Panc1 (cell line): ENCODE measurements around the gene RHBDF1.

ENCODE experiments used
- POLR2AphosphoS5 ChIP-seq: IDR thresholded peaks from 2 replicates; pipeline ENCODE4 v1.6.1; 2012; ENCODE audit warnings: mild to moderate bottlenecking, low read depth, low read length, moderate library complexity
- TF ChIP-seq, protein P1 (sequence below): fragments of 450-650 bp; IDR thresholded peaks from 2 replicates; pipeline ENCODE4 v1.5.1; 2017; ENCODE audit warnings: mild to moderate bottlenecking
- TF ChIP-seq, protein P2 (sequence below), 2 experiments: IDR thresholded peaks; 2 replicates each; pipeline ENCODE4 v1.6.1; 2011 to 2012; ENCODE audit warnings: low read depth in 2 of 2, control low read depth in 1 of 2, low read length in 1 of 2, mild to moderate bottlenecking in 1 of 2, moderate library complexity in 1 of 2; ENCODE audit not compliant: insufficient read depth in 1 of 2

DNA sequence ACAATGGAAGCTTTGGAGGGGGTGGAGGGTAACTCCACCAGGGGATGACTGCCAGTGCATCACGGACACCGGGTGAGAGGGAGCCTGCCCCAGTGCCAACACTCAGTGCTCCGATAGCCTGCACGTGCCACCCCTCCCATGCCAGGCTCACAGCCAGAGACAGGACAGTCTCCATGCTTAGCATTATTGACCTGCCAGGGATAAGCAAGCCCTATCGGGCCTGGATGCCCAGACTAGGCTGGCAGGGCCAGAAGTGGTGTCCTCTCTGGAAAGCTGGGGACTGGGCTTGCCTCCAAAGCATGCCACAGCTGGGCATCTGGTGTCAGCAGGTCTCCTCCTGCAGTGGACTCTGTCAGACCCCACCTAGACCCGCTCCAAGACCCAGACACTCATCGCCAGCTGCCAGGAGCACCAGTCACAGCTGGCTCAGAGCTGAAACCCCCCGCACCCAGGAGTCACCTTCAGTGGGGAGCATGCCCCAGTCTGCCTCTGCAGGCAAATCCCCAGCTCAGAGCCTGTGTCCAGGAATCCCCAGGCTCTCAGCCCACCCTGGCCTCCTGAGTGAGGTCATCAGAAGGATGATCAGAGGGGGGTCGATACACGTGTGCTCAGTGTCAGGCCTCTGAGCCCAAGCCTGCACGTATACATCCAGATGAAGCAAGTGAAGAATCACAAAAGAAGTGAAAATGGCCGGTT is 1.8 kb upstream of the RHBDF1 start:
- TF ChIP-seq, protein P1, sequence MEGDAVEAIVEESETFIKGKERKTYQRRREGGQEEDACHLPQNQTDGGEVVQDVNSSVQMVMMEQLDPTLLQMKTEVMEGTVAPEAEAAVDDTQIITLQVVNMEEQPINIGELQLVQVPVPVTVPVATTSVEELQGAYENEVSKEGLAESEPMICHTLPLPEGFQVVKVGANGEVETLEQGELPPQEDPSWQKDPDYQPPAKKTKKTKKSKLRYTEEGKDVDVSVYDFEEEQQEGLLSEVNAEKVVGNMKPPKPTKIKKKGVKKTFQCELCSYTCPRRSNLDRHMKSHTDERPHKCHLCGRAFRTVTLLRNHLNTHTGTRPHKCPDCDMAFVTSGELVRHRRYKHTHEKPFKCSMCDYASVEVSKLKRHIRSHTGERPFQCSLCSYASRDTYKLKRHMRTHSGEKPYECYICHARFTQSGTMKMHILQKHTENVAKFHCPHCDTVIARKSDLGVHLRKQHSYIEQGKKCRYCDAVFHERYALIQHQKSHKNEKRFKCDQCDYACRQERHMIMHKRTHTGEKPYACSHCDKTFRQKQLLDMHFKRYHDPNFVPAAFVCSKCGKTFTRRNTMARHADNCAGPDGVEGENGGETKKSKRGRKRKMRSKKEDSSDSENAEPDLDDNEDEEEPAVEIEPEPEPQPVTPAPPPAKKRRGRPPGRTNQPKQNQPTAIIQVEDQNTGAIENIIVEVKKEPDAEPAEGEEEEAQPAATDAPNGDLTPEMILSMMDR: no peak
- no peak for TF ChIP-seq POLR2AphosphoS5
- TF ChIP-seq, protein P2, sequence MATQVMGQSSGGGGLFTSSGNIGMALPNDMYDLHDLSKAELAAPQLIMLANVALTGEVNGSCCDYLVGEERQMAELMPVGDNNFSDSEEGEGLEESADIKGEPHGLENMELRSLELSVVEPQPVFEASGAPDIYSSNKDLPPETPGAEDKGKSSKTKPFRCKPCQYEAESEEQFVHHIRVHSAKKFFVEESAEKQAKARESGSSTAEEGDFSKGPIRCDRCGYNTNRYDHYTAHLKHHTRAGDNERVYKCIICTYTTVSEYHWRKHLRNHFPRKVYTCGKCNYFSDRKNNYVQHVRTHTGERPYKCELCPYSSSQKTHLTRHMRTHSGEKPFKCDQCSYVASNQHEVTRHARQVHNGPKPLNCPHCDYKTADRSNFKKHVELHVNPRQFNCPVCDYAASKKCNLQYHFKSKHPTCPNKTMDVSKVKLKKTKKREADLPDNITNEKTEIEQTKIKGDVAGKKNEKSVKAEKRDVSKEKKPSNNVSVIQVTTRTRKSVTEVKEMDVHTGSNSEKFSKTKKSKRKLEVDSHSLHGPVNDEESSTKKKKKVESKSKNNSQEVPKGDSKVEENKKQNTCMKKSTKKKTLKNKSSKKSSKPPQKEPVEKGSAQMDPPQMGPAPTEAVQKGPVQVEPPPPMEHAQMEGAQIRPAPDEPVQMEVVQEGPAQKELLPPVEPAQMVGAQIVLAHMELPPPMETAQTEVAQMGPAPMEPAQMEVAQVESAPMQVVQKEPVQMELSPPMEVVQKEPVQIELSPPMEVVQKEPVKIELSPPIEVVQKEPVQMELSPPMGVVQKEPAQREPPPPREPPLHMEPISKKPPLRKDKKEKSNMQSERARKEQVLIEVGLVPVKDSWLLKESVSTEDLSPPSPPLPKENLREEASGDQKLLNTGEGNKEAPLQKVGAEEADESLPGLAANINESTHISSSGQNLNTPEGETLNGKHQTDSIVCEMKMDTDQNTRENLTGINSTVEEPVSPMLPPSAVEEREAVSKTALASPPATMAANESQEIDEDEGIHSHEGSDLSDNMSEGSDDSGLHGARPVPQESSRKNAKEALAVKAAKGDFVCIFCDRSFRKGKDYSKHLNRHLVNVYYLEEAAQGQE (IDR thresholded peaks at IDR 0.05; ENCODE audit: insufficient read depth in 1 of 2, low read depth in 2 of 2, low read length in 1 of 2): no peak
